ENCODE data around the gene GMCL2. TPM values are rescaled to one million over a fixed set of nuclear protein-coding genes. Genes with fewer than 3 reads are reported as not detected.
"Not testable (repeated sequence)": the region's sequence is repeated elsewhere in the genome, so short reads cannot be mapped to it uniquely, and the experiment has no call there.

Gene GMCL2
- total and polyA plus RNA-seq, 7 donors = 0.01 TPM; not detected in 6

GRCh38 chr5:178198706-178199105, 11.5 kb upstream of the GMCL2 start:
- Histone ChIP-seq H3K9me3 (no peaks in the 10 kb centered on the region), H3K36me3 (no peaks in the 10 kb centered on the region), H3K4me3 (no peak overlapping the region), H3K27me3 (no peaks in the 10 kb centered on the region), H3K4me1 (peaks cover 0 to 3% (median under 1%) of the 10 kb centered on the region in 4 donors), H3K27ac (no peak overlapping the region)
- intact Hi-C loops (cut with DNase I) = no loop called here
- 79 to 86% methylated on average over 11 of the region's 11 CpGs for WGBS, 2 donors
- peak; percentile 18 for DNase-seq
- no peak for TF ChIP-seq POLR2A (IDR thresholded peaks at IDR 0.05)
- TF ChIP-seq CTCF (IDR thresholded peaks at IDR 0.05) = no peak
- TF ChIP-seq EP300 (IDR thresholded peaks at IDR 0.05) = no peak
- no peak for TF ChIP-seq POLR2AphosphoS5 (IDR thresholded peaks at IDR 0.05)

- H3K4me1 ChIP-seq; intact Hi-C loops (cut with DNase I); H3K36me3 ChIP-seq; H3K9me3 ChIP-seq; H3K4me3 ChIP-seq; H3K27me3 ChIP-seq; H3K27ac ChIP-seq: not testable (repeated sequence)
- WGBS, 2 donors = 74 to 89% methylated on average over 11 of the region's 11 CpGs
- peak; percentile 14 for DNase-seq
These were observed 11.0 kb upstream of the GMCL2 start for GRCh38 chr5:178198151-178198550.

- TF ChIP-seq CTCF (IDR thresholded peaks at IDR 0.05) (no peak), POLR2A (IDR thresholded peaks at IDR 0.05) (no peak), EP300 (IDR thresholded peaks at IDR 0.05) (no peak), POLR2AphosphoS5 (IDR thresholded peaks at IDR 0.05) (no peak)
- intact Hi-C loops (cut with DNase I) = no loop called here
- Histone ChIP-seq H3K27me3 (no peaks in the 10 kb centered on the region), H3K27ac (no peak overlapping the region), H3K4me1 (no peaks in the 10 kb centered on the region), H3K4me3 (no peak overlapping the region), H3K36me3 (no peaks in the 10 kb centered on the region), H3K9me3 (no peaks in the 10 kb centered on the region)
- DNase-seq = peak; percentile 32
- 82 to 89% methylated on average over 8 of the region's 8 CpGs for WGBS, 2 donors
These were observed 9.8 kb upstream of the GMCL2 start for GRCh38 chr5:178196986-178197385.

- no peaks in the 10 kb centered on the region for H3K9me3 ChIP-seq
- DNase-seq = peak; percentile 6
These were observed 9.2 kb upstream of the GMCL2 start for GRCh38 chr5:178196281-178196812.

GRCh38 chr5:178194026-178194425, 6.9 kb upstream of the GMCL2 start:
- intact Hi-C loops (cut with DNase I) = no loop called here
- 31 to 58% methylated on average over 7 of the region's 7 CpGs for WGBS, 2 donors

More at GRCh38 chr5:178196281-178196812, 9.2 kb upstream of the GMCL2 start:
- 89% methylated on average over 7 of the region's 7 CpGs for WGBS, 2 donors
- intact Hi-C loops (cut with DNase I) = no loop called here
- no peak overlapping the region for H3K4me3 ChIP-seq
- no peaks in the 10 kb centered on the region for H3K27me3 ChIP-seq
- H3K4me1 ChIP-seq = no peaks in the 10 kb centered on the region
- no peaks in the 10 kb centered on the region for H3K36me3 ChIP-seq
- TF ChIP-seq EP300 (IDR thresholded peaks at IDR 0.05) (no peak), POLR2A (IDR thresholded peaks at IDR 0.05) (no peak), POLR2AphosphoS5 (IDR thresholded peaks at IDR 0.05) (no peak), CTCF (IDR thresholded peaks at IDR 0.05) (no peak)
- no peak overlapping the region for H3K27ac ChIP-seq

More at GRCh38 chr5:178194026-178194425, 6.9 kb upstream of the GMCL2 start:
- no peak for DNase-seq
- TF ChIP-seq EP300 (IDR thresholded peaks at IDR 0.05) (no peak), POLR2A (IDR thresholded peaks at IDR 0.05) (no peak), POLR2AphosphoS5 (IDR thresholded peaks at IDR 0.05) (no peak), CTCF (IDR thresholded peaks at IDR 0.05) (no peak)
- H3K9me3 ChIP-seq = no peaks in the 10 kb centered on the region
- H3K4me1 ChIP-seq = no peaks in the 10 kb centered on the region
- H3K36me3 ChIP-seq = no peaks in the 10 kb centered on the region
- H3K27ac ChIP-seq = no peak overlapping the region
- H3K4me3 ChIP-seq = no peak overlapping the region
- H3K27me3 ChIP-seq = no peaks in the 10 kb centered on the region

All from sigmoid colon (tissue), 7 donors.